Epithelial cell of umbilical artery (primary cell): ENCODE results near the gene NDST3. TPM values are rescaled to one million over a fixed set of nuclear protein-coding genes. Genes with fewer than 3 reads are reported as not detected.

Experiments
- total RNA-seq: library from RNA; depleted of rRNA; stranded (reverse); fragments of >200 nt; gene quantifications from 2 replicates; pipeline ENCODE4 v1.2.3, GENCODE V29; 2014

The NDST3 gene
- not detected in 2 replicates for total RNA-seq

GRCh38 chr4:118034053-118034785 is at the start of gene NDST3:
TSS of gene NDST3 (plus strand) at chr4:118034486. CDS start at chr4:118053911, 19,425 bp downstream.

